ENCODE measurements around the gene ZMIZ1. TPM values are rescaled to one million over a fixed set of nuclear protein-coding genes. Genes with fewer than 3 reads are reported as not detected.

ZMIZ1 gene
- polyA plus RNA-seq, 1 donor from 2014 or later: 26.8 TPM

GRCh38 chr10:79201706-79202105 is 132.9 kb downstream of the ZMIZ1 start:
- TF ChIP-seq EP300 (conservative IDR thresholded peaks at IDR 0.05; ENCODE audit: poor library complexity, severe bottlenecking) (no peak), EZH2 (IDR thresholded peaks at IDR 0.05; ENCODE audit: borderline replicate concordance, insufficient read depth, low read length, poor library complexity, severe bottlenecking) (no peak), POLR2AphosphoS5 (IDR thresholded peaks at IDR 0.05) (no peak), TAF1 (IDR thresholded peaks at IDR 0.05; ENCODE audit: low read depth) (no peak), SMC3 (conservative IDR thresholded peaks at IDR 0.05; ENCODE audit: poor library complexity) (no peak), MXI1 (conservative IDR thresholded peaks at IDR 0.05; ENCODE audit: poor library complexity, severe bottlenecking) (no peak)
- TF ChIP-seq, protein P1, sequence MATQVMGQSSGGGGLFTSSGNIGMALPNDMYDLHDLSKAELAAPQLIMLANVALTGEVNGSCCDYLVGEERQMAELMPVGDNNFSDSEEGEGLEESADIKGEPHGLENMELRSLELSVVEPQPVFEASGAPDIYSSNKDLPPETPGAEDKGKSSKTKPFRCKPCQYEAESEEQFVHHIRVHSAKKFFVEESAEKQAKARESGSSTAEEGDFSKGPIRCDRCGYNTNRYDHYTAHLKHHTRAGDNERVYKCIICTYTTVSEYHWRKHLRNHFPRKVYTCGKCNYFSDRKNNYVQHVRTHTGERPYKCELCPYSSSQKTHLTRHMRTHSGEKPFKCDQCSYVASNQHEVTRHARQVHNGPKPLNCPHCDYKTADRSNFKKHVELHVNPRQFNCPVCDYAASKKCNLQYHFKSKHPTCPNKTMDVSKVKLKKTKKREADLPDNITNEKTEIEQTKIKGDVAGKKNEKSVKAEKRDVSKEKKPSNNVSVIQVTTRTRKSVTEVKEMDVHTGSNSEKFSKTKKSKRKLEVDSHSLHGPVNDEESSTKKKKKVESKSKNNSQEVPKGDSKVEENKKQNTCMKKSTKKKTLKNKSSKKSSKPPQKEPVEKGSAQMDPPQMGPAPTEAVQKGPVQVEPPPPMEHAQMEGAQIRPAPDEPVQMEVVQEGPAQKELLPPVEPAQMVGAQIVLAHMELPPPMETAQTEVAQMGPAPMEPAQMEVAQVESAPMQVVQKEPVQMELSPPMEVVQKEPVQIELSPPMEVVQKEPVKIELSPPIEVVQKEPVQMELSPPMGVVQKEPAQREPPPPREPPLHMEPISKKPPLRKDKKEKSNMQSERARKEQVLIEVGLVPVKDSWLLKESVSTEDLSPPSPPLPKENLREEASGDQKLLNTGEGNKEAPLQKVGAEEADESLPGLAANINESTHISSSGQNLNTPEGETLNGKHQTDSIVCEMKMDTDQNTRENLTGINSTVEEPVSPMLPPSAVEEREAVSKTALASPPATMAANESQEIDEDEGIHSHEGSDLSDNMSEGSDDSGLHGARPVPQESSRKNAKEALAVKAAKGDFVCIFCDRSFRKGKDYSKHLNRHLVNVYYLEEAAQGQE (IDR thresholded peaks at IDR 0.05; ENCODE audit: borderline replicate concordance): no peak
- TF ChIP-seq, protein P2, sequence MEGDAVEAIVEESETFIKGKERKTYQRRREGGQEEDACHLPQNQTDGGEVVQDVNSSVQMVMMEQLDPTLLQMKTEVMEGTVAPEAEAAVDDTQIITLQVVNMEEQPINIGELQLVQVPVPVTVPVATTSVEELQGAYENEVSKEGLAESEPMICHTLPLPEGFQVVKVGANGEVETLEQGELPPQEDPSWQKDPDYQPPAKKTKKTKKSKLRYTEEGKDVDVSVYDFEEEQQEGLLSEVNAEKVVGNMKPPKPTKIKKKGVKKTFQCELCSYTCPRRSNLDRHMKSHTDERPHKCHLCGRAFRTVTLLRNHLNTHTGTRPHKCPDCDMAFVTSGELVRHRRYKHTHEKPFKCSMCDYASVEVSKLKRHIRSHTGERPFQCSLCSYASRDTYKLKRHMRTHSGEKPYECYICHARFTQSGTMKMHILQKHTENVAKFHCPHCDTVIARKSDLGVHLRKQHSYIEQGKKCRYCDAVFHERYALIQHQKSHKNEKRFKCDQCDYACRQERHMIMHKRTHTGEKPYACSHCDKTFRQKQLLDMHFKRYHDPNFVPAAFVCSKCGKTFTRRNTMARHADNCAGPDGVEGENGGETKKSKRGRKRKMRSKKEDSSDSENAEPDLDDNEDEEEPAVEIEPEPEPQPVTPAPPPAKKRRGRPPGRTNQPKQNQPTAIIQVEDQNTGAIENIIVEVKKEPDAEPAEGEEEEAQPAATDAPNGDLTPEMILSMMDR (IDR thresholded peaks at IDR 0.05; ENCODE audit: poor library complexity, severe bottlenecking): no peak
- H3K27me3 ChIP-seq (ENCODE audit: insufficient read depth, low read depth, low read length): no peaks in the 10 kb centered on the region
- H2AFZ ChIP-seq (ENCODE audit: low read depth, low read length): no peak overlapping the region
- H3F3A ChIP-seq (ENCODE audit: insufficient read depth, low read length, poor library complexity, severe bottlenecking): no peaks in the 10 kb centered on the region
- peaks cover 9% of the 10 kb centered on the region for H3K79me2 ChIP-seq (replicated peaks; ENCODE audit: insufficient read depth, low read length)
- H3K9me2 ChIP-seq (ENCODE audit: insufficient read depth, low read length): no peaks in the 10 kb centered on the region
- H3K27ac ChIP-seq (ENCODE audit: low read length): no peak overlapping the region
- no peaks in the 10 kb centered on the region for H4K20me1 ChIP-seq (ENCODE audit: insufficient read depth)
- H3K4me2 ChIP-seq (ENCODE audit: low read length): no peak overlapping the region
- H3K36me3 ChIP-seq (ENCODE audit: insufficient read depth, low read length): peaks cover 5% of the 10 kb centered on the region
- no peaks in the 10 kb centered on the region for H3K9me3 ChIP-seq (ENCODE audit: low read length)
- no peak overlapping the region for H3K4me3 ChIP-seq (ENCODE audit: low read length)
- no peak overlapping the region for H3K9ac ChIP-seq (ENCODE audit: low read length)

DNA sequence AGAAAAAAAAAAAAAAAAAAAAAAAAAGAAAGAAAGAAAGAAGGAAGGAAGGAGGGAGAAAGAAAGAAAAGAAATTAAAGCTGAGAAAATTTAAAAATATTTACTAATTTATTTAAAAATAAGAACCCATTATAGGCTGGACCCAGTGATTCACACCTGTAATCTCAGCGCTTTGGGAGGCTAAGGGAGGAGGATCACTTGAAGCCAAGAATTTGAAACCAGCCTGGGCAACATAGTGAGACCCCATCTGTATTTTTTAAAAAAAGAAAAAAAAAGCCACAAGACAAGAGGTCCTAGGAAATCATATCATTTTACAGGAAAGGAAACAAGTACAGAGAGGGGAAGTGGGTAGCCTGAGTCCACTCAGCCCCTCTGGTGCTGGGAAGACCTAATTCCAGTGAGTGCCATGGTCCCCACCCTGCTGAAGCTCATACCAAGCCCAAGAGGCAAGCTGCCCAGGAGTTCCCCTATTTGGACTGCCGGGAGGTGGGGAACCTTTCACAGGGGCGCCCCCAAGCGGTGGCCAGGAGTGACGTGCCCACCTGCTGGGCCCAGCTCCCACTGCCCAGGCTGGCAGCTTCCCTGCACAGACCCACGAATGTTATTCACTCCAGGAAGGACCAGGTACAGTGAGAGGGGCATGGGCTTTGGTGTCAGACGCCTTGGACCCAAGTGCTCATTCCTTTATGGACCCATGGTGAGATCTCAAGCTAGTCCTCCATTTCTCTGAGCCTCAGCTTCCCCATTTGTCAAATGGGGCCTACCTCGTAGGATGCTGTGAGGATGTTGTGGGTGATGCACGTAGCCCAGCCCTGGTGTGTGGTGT is 133.6 kb downstream of the ZMIZ1 start:
- no peak overlapping the region for H2AFZ ChIP-seq (ENCODE audit: low read depth, low read length)
- peaks cover 5% of the 10 kb centered on the region for H3K36me3 ChIP-seq (ENCODE audit: insufficient read depth, low read length)
- no peaks in the 10 kb centered on the region for H3K9me2 ChIP-seq (ENCODE audit: insufficient read depth, low read length)
- no peaks in the 10 kb centered on the region for H3F3A ChIP-seq (ENCODE audit: insufficient read depth, low read length, poor library complexity, severe bottlenecking)
- H3K27ac ChIP-seq (ENCODE audit: low read length): no peak overlapping the region
- TF ChIP-seq POLR2AphosphoS5 (IDR thresholded peaks at IDR 0.05) (no peak), SMC3 (conservative IDR thresholded peaks at IDR 0.05; ENCODE audit: poor library complexity) (peak; percentile 41), TAF1 (IDR thresholded peaks at IDR 0.05; ENCODE audit: low read depth) (no peak), RAD21 (conservative IDR thresholded peaks at IDR 0.05) (peak; percentile 52)
- TF ChIP-seq, protein P2 (IDR thresholded peaks at IDR 0.05; ENCODE audit: poor library complexity, severe bottlenecking): peak; percentile 57
- TF ChIP-seq, protein P1 (IDR thresholded peaks at IDR 0.05; ENCODE audit: borderline replicate concordance): no peak
- H3K9ac ChIP-seq (ENCODE audit: low read length): no peak overlapping the region
- H3K27me3 ChIP-seq (ENCODE audit: insufficient read depth, low read depth, low read length): no peaks in the 10 kb centered on the region
- no peaks in the 10 kb centered on the region for H3K9me3 ChIP-seq (ENCODE audit: low read length)
- H3K4me3 ChIP-seq (ENCODE audit: low read length): no peak overlapping the region
- H4K20me1 ChIP-seq (ENCODE audit: insufficient read depth): no peaks in the 10 kb centered on the region
- H3K4me2 ChIP-seq (ENCODE audit: low read length): no peak overlapping the region
- H3K79me2 ChIP-seq (replicated peaks; ENCODE audit: insufficient read depth, low read length): peaks cover 3% of the 10 kb centered on the region
